H1 (cell line): Measurements from ENCODE around the gene KLF2. TPM values are rescaled to one million over a fixed set of nuclear protein-coding genes. Genes with fewer than 3 reads are reported as not detected.

Source experiments
- CEBPB ChIP-seq: IDR thresholded peaks from 2 replicates; pipeline ENCODE4 v1.6.1; 2012; ENCODE audit warnings: low read depth, low read length
- CREB1 ChIP-seq: IDR thresholded peaks from 2 replicates; pipeline ENCODE4 v1.6.1; 2012; ENCODE audit warnings: inconsistent platforms
- EP300 ChIP-seq, 2 experiments: IDR thresholded peaks; 1 replicate in 1 of 2; 2 replicates in 1 of 2; pipeline ENCODE4 v1.6.1; 2011 to 2012; ENCODE audit warnings: low read depth in 2 of 2, low read length in 2 of 2, mild to moderate bottlenecking in 2 of 2, borderline replicate concordance in 1 of 2, inconsistent platforms in 1 of 2, moderate library complexity in 1 of 2
- EZH2 ChIP-seq: fragments of 200-600 bp; sonication (generic); IDR thresholded peaks from 2 replicates; pipeline ENCODE4 v1.7.1; 2012; ENCODE audit warnings: low read depth, mild to moderate bottlenecking, moderate library complexity, low read length, inconsistent platforms; ENCODE audit not compliant: severe bottlenecking
- SP1 ChIP-seq: IDR thresholded peaks from 2 replicates; pipeline ENCODE4 v1.6.1; 2011; ENCODE audit warnings: low read depth, low read length
- TAF1 ChIP-seq: IDR thresholded peaks from 2 replicates; pipeline ENCODE4 v1.6.1; 2011; ENCODE audit warnings: mild to moderate bottlenecking, low read depth, low read length
- TAF7 ChIP-seq: optimal IDR thresholded peaks from 2 replicates; pipeline ENCODE3; 2011; ENCODE audit warnings: low read depth, mild to moderate bottlenecking, inconsistent platforms, low read length, moderate library complexity, borderline replicate concordance
- TBP ChIP-seq: IDR thresholded peaks from 2 replicates; pipeline ENCODE4 v1.6.1; 2011; ENCODE audit warnings: low read depth, low read length, improper control_type of control experiment
- polyA plus RNA-seq, 7 experiments: library from polyadenylated mRNA; depleted of rRNA in 3 of 7; stranded (reverse) in 5 of 7; unstranded in 2 of 7; fragments of >200 nt in 5 of 7; fragments of 200-250 nt in 2 of 7; gene quantifications; 1 replicate in 5 of 7; 2 replicates in 1 of 7; 4 replicates in 1 of 7; pipeline versions ENCODE4 v1.2.1 to v1.2.3, GENCODE V29; 2011 to 2013; ENCODE audit warnings: missing spikeins in 2 of 7, mixed read lengths in 2 of 7
- total RNA-seq: library from RNA; stranded (reverse); fragmentation: NEBNext Ultra II Directional; extraction: Animal tissue kit (Norgen Biotek cat#: 25700); gene quantifications from 2 replicates; pipeline ENCODE4 v1.2.1, GENCODE V29; 2021

Gene KLF2
- total and polyA plus RNA-seq, 2 of the 8 experiments (the other 6 are each of a cell fraction or from before 2014, with no cell fraction given), result 0.19 to 0.33 TPM

- TF ChIP-seq CREB1, result peak; percentile 46; the same call in 1 of the 2 replicates
- TF ChIP-seq SP1, result no peak
- 0 out of 2 replicates have a peak, but pooled peaks have one; percentile 43 for TF ChIP-seq TAF1
- no peak for TF ChIP-seq TAF7
- TF ChIP-seq EP300 (IDR thresholded peaks at IDR 0.05; ENCODE audit: borderline replicate concordance in 1 of 2, low read depth in 2 of 2, low read length in 2 of 2), result 0 out of 3 replicates have a peak, but pooled peaks of 1 of the 2 experiments have one; percentile 11
- TF ChIP-seq CEBPB, result no peak
- peak; percentile 55 for TF ChIP-seq EZH2
- no peak for TF ChIP-seq TBP
These were observed at the start of gene KLF2 (continued) for GRCh38 chr19:16324384-16325160.
